MM.1S (cell line): ENCODE measurements around the gene KCNIP3.
"Not testable (repeated sequence)": the region's sequence is repeated elsewhere in the genome, so short reads cannot be mapped to it uniquely, and the experiment has no call there.

Source experiments
- CTCF ChIP-seq: fragments of 300-600 bp; sonication (generic); IDR thresholded peaks from 2 replicates; pipeline ENCODE4 v1.5.1; 2016; ENCODE audit warnings: antibody characterized with exemption, low read length, mixed read lengths
- EZH2 ChIP-seq: fragments of 300-600 bp; sonication (generic); optimal IDR thresholded peaks from 2 replicates; pipeline ENCODE3; 2017; ENCODE audit warnings: low read depth, mild to moderate bottlenecking, antibody characterized with exemption, low read length, mixed read lengths
- EZH2phosphoT487 ChIP-seq: fragments of 300-600 bp; sonication (generic); IDR thresholded peaks from 2 replicates; pipeline ENCODE4 v1.6.1; 2018; ENCODE audit warnings: antibody characterized with exemption, low read length

DNA sequence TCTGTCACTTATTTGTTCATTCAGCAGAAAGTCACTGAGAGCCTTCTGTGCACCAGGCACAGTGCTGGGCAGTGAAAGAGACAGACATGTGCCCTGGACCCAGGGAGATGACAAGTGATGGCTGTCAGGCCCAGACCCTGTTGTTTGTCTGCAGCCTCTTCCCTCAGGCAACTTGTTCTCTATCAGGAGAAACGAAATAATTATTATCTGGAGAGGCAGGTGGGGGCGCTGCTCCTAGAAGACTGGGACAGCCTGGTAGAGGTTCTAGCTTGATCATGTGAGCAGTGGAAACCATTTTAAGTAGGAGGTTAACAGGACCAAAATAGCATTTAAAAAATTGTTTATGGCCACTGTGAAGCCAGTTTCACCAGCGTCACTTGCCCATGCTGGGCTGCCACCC lies 107.5 kb downstream of the KCNIP3 start:
- TF ChIP-seq EZH2, CTCF, EZH2phosphoT487: not testable (repeated sequence)
